Vagina (tissue), 2 donors: ENCODE data around the gene MTPN. TPM values are rescaled to one million over a fixed set of nuclear protein-coding genes. Genes with fewer than 3 reads are reported as not detected.
A peak's percentile ranks its signal among the peaks of the same experiment; 100 is the strongest.

Experiments
- DNase-seq, 2 donors: peaks; one replicate each; pipeline ENCODE4 v3.0.0-alpha.2; 2017; ENCODE audit errors: extremely low spot score in 2 of 2
- H3K27ac ChIP-seq: fragments of 200-600 bp; sonication (generic); one replicate; pipeline ENCODE4 v1.5.1; 2019
- H3K27me3 ChIP-seq: fragments of 200-600 bp; sonication (generic); one replicate; pipeline ENCODE4 v1.5.1; 2019
- H3K36me3 ChIP-seq, 2 donors: fragments of 200-600 bp; sonication (generic); one replicate each; pipeline ENCODE4 v1.5.1; 2017 to 2019
- H3K4me1 ChIP-seq: fragments of 200-600 bp; sonication (generic); one replicate; pipeline ENCODE4 v1.5.1; 2019
- H3K4me3 ChIP-seq, 2 donors: fragments of 200-600 bp; sonication (generic); 1 replicate in 1 of 2; 2 replicates in 1 of 2; pipeline ENCODE4 v1.5.1; 2016 to 2019
- H3K9me3 ChIP-seq: fragments of 200-600 bp; sonication (generic); one replicate; pipeline ENCODE4 v1.5.1; 2019
- POLR2A ChIP-seq, 2 donors: fragments of 450-650 bp; IDR thresholded peaks; one replicate each; pipeline ENCODE4 v1.6.1; 2017; ENCODE audit warnings: antibody characterized with exemption in 2 of 2, mild to moderate bottlenecking in 2 of 2, moderate library complexity in 2 of 2
- POLR2AphosphoS5 ChIP-seq, 2 donors: sonication (generic); formaldehyde crosslinking; IDR thresholded peaks; one replicate each; pipeline ENCODE4 v1.9.0; 2017; ENCODE audit warnings: antibody characterized with exemption in 2 of 2, mild to moderate bottlenecking in 2 of 2, low read depth in 1 of 2; ENCODE audit not compliant: insufficient read depth in 1 of 2
- intact Hi-C: fragments of 100-400 bp; cut with DNase I; formaldehyde crosslinking; loops from one replicate; pipeline ENCODE4 v1.15.1; 2023
- total RNA-seq: library from RNA; depleted of rRNA; stranded (reverse); fragments of >200 nt; gene quantifications from one replicate; pipeline ENCODE4 v1.2.3, GENCODE V29; 2016
- TF ChIP-seq, protein P1 (sequence below), 3 experiments: fragments of 450-650 bp in 2 of 3; fragments of 200-600 bp in 1 of 3; sonication (generic) in 1 of 3; IDR thresholded peaks; one replicate each; pipeline ENCODE4 v1.5.1; 2017 to 2019; ENCODE audit warnings: antibody characterized with exemption in 3 of 3, mild to moderate bottlenecking in 2 of 3, moderate library complexity in 2 of 3

Gene MTPN
- total RNA-seq, 1 donor from 2014 or later, result 55.7 TPM

DNA sequence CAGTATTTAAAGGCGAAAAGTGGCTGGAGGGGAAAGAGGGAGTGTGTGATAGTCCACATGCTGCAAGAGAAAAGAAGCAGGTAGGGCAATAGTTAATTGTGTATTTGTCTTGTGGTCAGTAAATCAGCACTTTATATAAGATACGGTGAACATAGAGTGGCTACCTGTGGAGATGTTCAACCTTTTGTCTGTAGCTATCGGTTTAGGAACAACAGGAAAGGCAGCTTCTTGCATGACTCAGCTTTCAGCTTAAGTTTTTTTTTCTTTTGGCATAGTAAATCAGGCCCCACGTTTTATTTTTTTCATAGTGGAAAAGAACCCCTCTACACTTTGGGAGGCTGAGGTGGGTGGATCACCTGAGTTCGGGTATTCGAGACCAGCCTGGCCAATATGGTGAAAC is 14.2 kb upstream of the MTPN start:
- H3K27me3 ChIP-seq, result no peaks in the 10 kb centered on the region
- H3K4me1 ChIP-seq, result no peaks in the 10 kb centered on the region
- H3K36me3 ChIP-seq, result no peaks in the 10 kb centered on the region
- no peak overlapping the region for H3K4me3 ChIP-seq
- TF ChIP-seq, protein P1, sequence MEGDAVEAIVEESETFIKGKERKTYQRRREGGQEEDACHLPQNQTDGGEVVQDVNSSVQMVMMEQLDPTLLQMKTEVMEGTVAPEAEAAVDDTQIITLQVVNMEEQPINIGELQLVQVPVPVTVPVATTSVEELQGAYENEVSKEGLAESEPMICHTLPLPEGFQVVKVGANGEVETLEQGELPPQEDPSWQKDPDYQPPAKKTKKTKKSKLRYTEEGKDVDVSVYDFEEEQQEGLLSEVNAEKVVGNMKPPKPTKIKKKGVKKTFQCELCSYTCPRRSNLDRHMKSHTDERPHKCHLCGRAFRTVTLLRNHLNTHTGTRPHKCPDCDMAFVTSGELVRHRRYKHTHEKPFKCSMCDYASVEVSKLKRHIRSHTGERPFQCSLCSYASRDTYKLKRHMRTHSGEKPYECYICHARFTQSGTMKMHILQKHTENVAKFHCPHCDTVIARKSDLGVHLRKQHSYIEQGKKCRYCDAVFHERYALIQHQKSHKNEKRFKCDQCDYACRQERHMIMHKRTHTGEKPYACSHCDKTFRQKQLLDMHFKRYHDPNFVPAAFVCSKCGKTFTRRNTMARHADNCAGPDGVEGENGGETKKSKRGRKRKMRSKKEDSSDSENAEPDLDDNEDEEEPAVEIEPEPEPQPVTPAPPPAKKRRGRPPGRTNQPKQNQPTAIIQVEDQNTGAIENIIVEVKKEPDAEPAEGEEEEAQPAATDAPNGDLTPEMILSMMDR (IDR thresholded peaks at IDR 0.05), result no peak
- no peak for TF ChIP-seq POLR2AphosphoS5 (IDR thresholded peaks at IDR 0.05; ENCODE audit: insufficient read depth in 1 of 2, low read depth in 1 of 2)
- TF ChIP-seq POLR2A (IDR thresholded peaks at IDR 0.05), result no peak
- DNase-seq, result no peak
- H3K9me3 ChIP-seq, result no peaks in the 10 kb centered on the region
- no peak overlapping the region for H3K27ac ChIP-seq
- intact Hi-C loops, result no loop called here

DNA sequence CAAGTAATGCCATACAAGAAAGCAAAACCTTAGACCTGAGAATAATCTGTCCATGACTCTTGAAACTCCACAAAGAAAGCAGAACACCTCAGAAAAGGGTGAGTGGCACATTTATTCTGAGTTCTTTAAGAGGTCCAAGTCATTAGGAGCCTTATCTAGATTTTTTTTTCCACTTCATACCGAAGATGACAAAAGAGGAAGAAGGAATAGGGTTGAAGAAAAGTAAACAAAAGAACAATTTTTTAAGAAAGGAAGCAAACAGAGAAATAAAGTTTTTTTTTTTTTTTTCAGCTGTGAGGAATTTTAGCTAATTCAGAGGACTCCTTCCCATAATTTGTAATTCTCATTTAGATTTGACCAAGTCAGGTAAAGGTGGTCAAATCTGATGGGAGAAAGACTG is 13.1 kb upstream of the MTPN start:
- H3K27ac ChIP-seq, result no peak overlapping the region
- no peaks in the 10 kb centered on the region for H3K4me1 ChIP-seq
- H3K27me3 ChIP-seq, result no peaks in the 10 kb centered on the region
- TF ChIP-seq, protein P1 (IDR thresholded peaks at IDR 0.05), result no peak
- TF ChIP-seq POLR2A (IDR thresholded peaks at IDR 0.05) (no peak), POLR2AphosphoS5 (IDR thresholded peaks at IDR 0.05; ENCODE audit: insufficient read depth in 1 of 2, low read depth in 1 of 2) (no peak)
- H3K9me3 ChIP-seq, result no peaks in the 10 kb centered on the region
- H3K36me3 ChIP-seq, result no peaks in the 10 kb centered on the region
- no peak overlapping the region for H3K4me3 ChIP-seq
- DNase-seq, result no peak
- intact Hi-C loops, result no loop called here

DNA sequence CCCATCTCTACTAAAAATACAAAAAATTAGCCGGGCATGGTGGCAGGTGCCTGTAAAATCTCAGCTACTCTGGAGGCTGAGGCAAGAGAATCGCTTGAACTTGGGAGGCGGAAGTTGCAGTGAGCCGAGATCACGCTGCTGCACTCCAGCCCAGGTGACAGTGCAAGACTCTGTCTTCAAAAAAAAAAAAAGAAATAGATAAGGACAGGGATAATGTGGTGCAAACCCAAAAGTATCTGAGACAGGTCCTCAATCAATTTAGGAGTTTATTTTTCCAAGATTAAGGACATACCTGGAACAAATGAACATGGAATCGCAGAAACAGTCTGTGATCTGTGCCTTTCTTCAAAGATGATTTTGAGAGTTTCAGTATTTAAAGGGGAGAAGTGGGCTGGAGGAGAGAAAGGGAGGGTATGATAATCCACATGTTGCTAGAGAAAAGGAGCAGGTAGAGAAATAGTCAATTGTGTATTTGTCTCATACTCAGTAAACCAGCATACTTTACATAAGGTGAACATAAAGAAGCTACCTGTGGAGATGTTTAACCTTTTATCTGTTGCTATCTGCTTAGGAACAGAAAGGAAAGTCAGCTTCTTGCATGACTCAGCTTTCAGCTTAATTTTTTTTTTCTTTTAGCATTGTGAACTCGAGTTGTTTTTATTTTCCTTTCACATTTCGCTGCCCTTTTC is 4.9 kb upstream of the MTPN start:
- intact Hi-C loops, result no loop called here

DNA sequence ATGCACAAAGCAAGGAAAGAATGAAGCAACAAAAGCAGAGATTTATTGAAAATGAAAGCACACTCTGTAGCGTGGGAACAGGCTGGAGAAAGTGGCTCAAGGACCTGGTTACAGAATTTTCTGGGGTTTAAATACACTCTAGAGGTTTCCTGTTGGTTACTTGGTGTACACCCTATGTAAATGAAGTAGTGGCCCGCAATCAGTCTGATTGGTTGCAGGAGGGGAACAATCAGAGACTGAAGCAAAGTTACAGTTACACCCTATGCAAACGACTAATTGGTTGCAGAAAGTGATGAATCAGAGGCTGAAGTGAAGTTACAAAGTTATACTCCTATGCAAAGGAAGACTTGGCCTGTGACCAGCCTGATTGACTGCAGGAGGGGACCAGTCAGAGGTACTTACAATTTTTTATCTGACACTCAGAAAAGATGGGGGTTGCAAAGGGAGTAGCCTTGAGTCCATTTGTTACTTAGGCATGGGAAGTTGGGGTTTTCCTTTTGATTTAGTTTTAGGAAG is 3.6 kb upstream of the MTPN start:
- Histone ChIP-seq H3K4me3 (peak overlapping the region in 1 of 2 donors; percentile 2), H3K27ac (peak overlapping the region; percentile 40), H3K36me3 (no peaks in the 10 kb centered on the region), H3K9me3 (no peaks in the 10 kb centered on the region), H3K4me1 (peaks cover 23% of the 10 kb centered on the region), H3K27me3 (no peaks in the 10 kb centered on the region)
- intact Hi-C loops, result no loop called here
- TF ChIP-seq POLR2AphosphoS5 (IDR thresholded peaks at IDR 0.05; ENCODE audit: insufficient read depth in 1 of 2, low read depth in 1 of 2) (no peak), POLR2A (IDR thresholded peaks at IDR 0.05) (no peak)
- TF ChIP-seq, protein P1 (IDR thresholded peaks at IDR 0.05), result no peak
- no peak for DNase-seq

More for the DNA sequence above, 4.9 kb upstream of the MTPN start:
- Histone ChIP-seq H3K4me1 (peaks cover 12% of the 10 kb centered on the region), H3K9me3 (no peaks in the 10 kb centered on the region), H3K27me3 (no peaks in the 10 kb centered on the region), H3K27ac (no peak overlapping the region), H3K4me3 (no peak overlapping the region), H3K36me3 (no peaks in the 10 kb centered on the region)
- DNase-seq, result no peak
- TF ChIP-seq POLR2A (IDR thresholded peaks at IDR 0.05) (no peak), POLR2AphosphoS5 (IDR thresholded peaks at IDR 0.05; ENCODE audit: insufficient read depth in 1 of 2, low read depth in 1 of 2) (no peak)
- TF ChIP-seq, protein P1 (IDR thresholded peaks at IDR 0.05), result no peak

DNA sequence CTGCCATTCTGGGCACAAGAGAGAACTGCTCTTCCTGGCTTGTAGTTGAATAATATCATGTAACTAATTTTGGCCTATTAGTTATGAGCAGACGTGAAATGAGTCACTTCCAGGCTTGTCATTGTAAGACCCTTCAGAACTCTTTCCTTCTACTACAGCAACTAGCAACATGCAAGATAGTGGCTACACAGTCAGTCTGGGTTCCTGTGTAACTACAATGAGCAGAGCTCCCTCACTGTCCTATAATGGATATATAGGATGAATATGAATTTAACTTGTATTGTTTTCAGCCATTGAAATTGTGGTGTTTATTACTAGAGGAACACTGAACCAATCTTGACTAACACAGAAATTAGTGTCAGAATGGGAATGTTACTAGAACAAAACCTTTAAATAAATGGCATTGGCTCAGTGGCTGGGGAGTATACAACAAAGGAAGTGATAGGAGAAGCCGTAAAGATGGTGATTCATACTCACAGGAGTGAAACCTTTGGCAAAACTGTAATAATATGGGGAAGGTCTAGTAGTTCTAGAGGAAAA is 2.9 kb upstream of the MTPN start:
- Histone ChIP-seq H3K4me1 (peaks cover 29% of the 10 kb centered on the region), H3K9me3 (no peaks in the 10 kb centered on the region), H3K27me3 (no peaks in the 10 kb centered on the region), H3K4me3 (peak overlapping the region in 1 of 2 donors; percentile 2), H3K36me3 (no peaks in the 10 kb centered on the region), H3K27ac (peak overlapping the region; percentile 40)
- intact Hi-C loops, result no loop called here
- no peak for DNase-seq
- TF ChIP-seq POLR2A (IDR thresholded peaks at IDR 0.05), result no peak
- TF ChIP-seq, protein P1 (IDR thresholded peaks at IDR 0.05), result no peak
- TF ChIP-seq POLR2AphosphoS5 (IDR thresholded peaks at IDR 0.05; ENCODE audit: insufficient read depth in 1 of 2, low read depth in 1 of 2), result no peak
